ENCODE measurements around the gene ZNF483.

The ZNF483 gene

GRCh38 chr9:111572950-111573604 is 48.1 kb downstream of the ZNF483 start:
- no peak for TF ChIP-seq CTCF (conservative IDR thresholded peaks at IDR 0.05; ENCODE audit: low read depth, low read length)
- peak; percentile 93 for DNase-seq (ENCODE audit: low read depth)
- H3K4me3 ChIP-seq (ENCODE audit: low read depth, low read length) = no peak overlapping the region

DNA sequence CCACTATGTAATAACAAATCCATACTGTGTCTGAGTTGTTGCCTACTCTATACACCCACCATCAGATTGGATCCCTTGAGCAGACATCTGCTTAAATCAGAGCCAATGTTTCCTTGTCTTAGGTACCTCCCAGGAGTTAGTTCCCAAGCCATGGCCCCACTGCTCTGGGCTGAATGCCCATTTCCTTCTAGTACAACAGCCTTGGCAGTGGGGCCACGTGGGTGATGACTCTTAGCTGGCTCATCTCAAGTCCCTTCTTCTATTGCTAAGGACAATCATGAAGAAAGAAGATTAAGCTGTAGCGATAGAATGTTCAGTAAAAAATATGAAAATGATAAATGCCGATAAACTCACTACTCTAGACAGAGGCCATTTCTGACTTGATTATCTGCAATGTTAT is 57.9 kb downstream of the ZNF483 start:
- H3K4me3 ChIP-seq (ENCODE audit: low read depth, low read length) = no peak overlapping the region
- no peak for DNase-seq (ENCODE audit: low read depth)
- TF ChIP-seq CTCF (conservative IDR thresholded peaks at IDR 0.05; ENCODE audit: low read depth, low read length) = no peak

DNA sequence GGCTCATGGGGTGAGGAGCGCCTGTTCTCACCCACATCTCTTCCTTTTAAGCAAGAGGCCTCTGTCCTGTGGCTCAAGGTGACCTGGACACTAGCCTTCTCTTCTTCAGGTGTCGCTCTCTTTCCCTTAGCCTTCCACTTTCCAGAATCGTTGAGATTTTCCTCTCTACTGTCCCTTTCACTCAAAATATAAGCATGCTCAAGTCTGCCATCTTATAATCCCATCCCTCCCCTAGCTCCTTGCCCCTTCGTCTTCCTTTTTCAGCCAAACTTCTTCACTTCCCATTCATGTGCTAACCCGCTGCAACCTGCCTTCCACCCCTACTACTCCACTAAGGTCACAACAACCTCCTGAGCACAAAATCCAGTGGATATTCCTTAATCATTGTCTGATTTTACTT is 61.4 kb downstream of the ZNF483 start:
- no peak overlapping the region for H3K4me3 ChIP-seq (ENCODE audit: low read depth, low read length)
- no peak for TF ChIP-seq CTCF (conservative IDR thresholded peaks at IDR 0.05; ENCODE audit: low read depth, low read length)
- DNase-seq (ENCODE audit: low read depth) = no peak

GRCh38 chr9:111588846-111589245 is 63.9 kb downstream of the ZNF483 start:
- TF ChIP-seq CTCF (conservative IDR thresholded peaks at IDR 0.05; ENCODE audit: low read depth, low read length) = no peak
- DNase-seq (ENCODE audit: low read depth) = peak; percentile 26
- no peak overlapping the region for H3K4me3 ChIP-seq (ENCODE audit: low read depth, low read length)

- DNase-seq (ENCODE audit: low read depth) = peak; percentile 84
- H3K4me3 ChIP-seq (ENCODE audit: low read depth, low read length) = peak overlapping the region; percentile 75
- peak; percentile 79 for TF ChIP-seq CTCF (conservative IDR thresholded peaks at IDR 0.05; ENCODE audit: low read depth, low read length)
These were observed 73.1 kb downstream of the ZNF483 start for GRCh38 chr9:111597852-111598732.

DNA sequence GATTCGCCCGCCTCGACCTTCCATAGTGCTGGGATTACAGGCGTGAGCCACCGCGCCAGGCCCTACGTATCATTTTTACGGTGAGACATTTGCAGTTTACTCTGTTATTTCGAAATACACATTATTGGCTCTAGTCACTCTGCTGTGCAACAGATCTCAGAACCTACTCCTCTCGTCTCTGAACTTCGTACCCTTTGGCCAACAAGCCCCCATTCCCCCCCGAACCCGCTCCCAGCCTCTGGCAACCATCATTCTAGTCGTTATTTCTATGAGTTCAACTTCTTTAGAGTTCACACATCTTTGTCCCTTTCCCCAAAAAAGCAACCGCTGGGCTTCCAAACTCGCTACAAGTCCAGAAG is 73.7 kb downstream of the ZNF483 start:
- no peak for TF ChIP-seq CTCF (conservative IDR thresholded peaks at IDR 0.05; ENCODE audit: low read depth, low read length)
- peak overlapping the region; percentile 75 for H3K4me3 ChIP-seq (ENCODE audit: low read depth, low read length)
- DNase-seq (ENCODE audit: low read depth) = peak; percentile 62

Measured in choroid plexus epithelial cell (primary cell).